NCI-H345 treated with DMSO at 0.1 percent for 48 hours (cell line): ENCODE results near the gene PRR35.

Source experiments
- DNase-seq: peaks from one replicate; lab custom pipeline; 2025; ENCODE audit not compliant: unreplicated experiment; lab: John Stamatoyannopoulos, UW

Gene PRR35

DNA sequence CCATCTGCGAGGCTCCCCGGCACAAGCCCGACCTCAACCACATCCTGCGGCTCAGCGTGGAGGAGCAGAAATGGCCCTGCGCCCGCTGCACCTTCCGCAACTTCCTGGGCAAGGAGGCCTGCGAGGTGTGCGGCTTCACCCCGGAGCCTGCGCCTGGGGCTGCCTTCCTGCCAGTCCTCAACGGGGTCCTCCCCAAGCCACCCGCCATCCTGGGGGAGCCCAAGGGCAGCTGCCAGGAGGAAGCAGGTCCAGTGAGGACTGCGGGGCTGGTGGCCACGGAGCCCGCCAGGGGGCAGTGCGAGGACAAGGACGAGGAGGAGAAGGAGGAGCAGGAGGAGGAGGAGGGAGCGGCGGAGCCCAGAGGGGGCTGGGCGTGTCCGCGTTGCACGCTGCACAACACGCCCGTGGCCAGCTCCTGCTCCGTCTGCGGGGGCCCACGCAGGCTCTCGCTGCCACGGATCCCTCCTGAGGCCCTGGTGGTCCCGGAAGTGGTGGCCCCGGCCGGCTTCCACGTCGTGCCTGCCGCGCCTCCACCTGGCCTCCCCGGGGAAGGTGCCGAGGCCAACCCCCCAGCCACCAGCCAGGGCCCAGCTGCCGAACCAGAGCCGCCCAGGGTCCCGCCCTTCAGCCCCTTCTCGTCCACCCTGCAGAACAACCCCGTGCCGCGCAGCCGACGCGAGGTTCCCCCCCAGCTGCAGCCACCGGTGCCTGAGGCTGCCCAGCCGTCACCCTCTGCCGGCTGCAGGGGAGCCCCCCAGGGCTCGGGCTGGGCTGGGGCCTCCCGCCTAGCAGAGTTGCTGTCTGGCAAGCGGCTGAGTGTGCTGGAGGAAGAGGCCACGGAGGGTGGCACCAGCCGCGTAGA is 13.1 kb upstream of the PRR35 start:
- no peak for DNase-seq

DNA sequence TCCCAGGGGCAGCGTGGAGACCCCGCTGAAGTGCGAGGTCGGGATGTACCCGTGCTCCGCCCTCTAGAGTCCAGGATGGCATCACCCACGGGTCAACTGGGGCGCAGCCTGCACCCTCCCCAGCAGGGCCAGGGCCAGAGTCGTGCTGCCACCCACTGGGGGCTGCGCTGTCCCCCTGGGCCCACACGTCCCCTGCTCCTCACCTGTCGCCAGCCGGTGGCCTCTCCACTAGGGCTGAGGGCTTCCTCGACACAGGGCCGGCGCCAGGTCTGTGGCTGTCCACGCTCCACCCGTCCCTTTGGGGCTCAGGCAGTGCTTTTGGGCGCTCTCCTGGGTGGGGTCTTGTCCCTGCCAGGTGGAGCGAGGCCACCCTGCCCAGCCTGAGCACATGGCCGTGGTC is 11.6 kb upstream of the PRR35 start:
- no peak for DNase-seq

DNA sequence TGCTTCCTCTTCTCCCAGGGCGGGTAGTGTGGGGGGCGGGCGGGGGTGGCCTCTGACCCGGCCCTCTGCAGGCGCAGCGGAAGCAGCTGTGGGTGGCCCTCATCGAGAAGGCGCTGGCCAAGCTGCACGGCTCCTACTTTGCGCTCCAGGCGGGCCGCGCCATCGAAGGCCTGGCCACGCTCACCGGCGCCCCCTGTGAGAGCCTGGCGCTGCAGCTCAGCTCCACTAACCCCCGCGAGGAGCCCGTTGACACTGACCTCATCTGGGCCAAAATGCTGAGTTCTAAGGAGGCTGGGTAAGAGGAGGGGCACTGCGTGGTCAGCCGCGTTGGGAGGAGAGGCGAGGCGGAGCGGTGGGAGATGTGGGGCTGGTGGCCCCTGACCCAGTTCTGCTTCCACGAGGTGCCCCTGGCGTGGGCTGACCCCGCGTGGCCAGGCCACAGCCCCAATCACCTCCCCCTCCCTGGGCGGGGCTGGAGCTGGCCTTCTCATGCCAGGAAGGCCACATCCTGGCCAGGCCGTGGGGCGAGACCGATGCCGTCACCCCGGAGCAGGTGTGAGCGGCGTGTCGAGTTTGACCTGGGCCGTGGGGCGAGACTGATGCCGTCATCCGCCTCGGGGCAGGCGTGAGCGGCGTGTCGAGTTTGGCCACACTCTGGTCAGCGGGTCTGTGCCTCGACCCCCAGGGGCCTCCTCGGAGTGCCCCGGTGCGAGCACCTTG is 10.5 kb upstream of the PRR35 start:
- no peak for DNase-seq

DNA sequence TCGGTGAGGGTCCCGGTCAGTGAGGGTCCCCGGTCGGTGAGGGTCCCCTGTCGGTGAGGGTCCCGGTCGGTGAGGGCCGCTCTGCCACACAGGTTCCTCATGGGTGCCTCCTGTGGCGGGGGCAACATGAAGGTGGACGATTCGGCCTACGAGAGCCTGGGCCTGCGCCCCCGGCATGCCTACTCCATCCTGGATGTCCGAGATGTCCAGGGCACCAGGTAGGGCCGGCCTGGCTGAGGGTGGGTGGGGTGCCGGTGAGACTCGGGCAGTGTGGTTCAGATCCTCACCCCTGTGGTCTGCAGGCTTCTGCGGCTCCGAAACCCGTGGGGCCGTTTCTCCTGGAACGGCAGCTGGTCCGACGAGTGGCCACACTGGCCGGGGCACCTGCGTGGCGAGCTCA is 9.0 kb upstream of the PRR35 start:
- DNase-seq: no peak

DNA sequence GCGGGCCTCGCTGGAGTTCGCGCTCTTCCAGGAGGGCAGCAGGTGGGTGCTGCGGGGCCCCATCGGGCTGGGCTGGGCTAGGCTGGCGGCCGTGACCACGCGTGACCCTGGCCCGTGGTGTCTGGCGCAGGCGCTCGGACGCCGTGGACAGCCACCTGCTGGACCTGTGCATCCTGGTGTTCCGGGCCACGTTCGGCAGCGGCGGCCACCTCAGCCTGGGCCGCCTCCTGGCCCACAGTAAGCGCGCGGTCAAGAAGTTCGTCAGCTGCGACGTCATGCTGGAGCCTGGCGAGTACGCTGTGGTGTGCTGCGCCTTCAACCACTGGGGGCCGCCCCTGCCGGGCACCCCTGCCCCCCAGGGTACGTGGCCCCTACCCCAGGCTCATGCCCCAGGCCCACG is 8.0 kb upstream of the PRR35 start:
- no peak for DNase-seq

DNA sequence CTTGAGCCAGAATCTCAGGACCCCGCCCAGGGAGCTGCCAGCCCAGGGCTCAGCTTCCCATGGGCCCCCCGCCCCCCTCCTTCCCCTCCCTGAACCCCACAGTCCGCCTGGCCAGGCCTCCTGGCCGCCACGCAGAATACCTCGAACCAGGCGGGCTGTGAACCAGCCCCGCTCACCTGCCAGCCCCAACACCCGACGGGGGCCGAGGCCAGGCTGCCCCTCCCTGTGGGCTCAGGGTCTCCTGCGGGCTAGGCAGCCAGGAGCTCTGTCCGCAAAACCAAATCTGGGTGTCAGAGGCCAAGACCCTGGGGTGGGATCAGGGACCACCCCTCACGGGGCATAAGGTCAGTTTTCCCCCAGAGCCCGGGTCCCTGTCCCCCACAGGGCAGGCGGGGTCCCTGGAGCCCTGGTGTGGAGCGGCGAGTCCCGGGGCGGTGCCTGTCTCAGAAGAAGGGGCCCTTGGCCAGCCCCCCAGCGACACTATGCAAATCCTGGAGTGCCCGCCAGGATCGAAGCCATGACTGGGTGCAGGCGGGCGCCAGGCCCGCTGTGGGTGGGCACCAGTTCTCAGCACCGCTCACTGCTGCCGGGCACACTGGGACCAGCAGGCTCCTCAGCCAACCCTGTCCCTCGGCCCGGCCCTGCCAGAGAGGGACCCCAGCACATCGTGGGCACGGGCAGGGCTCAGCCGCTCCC is 6.4 kb upstream of the PRR35 start:
- DNase-seq: no peak

DNA sequence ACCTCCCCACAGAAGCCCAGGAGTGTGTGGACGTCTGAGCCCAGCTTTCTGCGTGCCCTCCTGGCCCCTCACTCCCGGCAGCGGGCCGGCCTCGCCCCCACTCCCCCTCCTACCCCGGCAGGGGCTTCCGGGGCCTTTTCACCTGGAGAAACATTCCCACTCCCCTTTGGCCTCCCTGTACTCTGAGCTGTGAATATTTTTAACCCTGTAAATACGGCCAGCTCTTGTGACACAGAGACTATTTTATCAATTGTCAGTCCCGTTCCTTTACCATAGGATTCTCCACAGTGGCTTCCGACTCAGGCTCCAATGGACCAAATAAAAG is 5.9 kb upstream of the PRR35 start:
- no peak for DNase-seq

DNA sequence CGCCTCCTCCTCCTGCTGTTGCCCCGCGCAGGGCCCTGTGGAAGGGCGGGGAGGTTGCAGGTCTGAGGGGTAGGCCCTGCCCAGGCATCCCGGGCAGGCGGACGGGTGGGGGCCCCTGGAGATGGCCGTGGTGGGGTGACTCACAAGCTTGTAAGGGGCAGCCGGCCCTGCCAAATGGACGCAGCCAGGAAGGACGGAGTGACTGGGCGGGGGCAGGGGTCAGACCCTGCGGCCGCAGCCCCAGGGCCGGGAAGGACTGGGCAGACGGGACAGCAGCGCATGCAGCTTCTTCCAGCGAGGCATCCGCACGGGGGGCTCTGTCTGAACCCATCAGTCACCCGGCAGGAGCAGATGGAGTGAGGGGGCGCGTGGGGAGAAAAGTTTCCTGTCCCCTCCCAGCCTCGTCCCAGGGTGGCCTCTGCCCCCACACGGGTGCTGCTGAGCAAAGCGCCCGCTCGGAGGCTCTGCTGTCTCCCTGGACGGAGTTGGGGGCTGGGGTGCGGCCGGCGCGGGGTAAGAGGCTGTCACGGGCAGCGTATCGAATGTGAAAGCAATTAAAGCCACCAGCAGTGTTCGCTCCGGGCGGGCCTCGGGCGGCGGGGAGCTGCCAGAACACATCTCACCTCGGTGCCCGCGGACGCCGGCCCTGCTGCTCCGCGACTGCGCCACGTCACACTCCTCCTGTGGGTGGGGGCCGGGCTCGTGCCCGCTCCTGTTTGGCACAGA is 5.4 kb upstream of the PRR35 start:
- no peak for DNase-seq

DNA sequence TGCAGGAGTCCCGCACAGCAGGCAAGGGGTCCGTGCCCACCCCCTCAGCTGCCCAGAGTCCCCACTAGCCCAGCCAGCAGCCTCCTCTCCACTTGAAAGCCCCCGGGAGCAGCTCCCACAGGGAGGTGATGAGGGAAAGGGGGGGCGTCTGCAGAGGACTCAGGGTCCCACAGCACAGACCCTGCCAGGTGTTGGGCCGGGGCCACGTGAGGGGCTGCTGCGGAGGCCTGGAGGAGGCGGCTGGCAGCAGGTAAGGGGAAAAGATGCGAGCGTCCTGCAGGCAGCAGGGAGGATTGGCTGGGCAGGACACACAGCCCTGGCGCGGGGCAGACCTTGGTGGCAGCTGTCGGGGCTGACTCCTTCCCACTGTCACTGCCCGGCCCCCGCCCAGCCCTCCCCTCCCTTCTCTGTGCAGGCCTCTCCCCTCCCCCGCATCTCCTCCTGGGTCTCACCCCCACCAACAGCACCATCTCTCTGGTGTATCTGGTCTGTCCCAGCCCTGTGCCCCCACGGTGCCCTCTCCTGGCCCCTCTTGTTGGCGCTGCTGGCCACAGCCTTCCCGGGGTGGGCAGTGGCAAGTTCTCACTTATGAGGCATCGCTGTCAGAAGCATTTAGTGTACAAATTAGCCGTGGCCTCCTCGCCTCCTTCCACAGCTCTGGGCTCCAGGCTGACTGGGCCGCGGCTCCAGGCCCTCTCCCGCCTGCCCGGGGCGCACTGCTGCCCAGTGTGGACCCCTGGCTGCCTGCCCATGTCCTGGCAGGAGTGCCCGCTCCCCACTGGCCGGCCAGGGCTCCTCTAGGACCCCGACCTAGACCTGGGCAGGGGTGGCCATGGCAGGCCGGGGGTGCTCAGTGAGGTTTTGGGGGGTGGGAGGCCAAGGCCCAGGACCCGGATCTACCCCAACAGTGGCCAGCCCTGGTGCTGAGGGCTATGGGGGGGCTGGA is 4.4 kb upstream of the PRR35 start:
- DNase-seq: no peak

DNA sequence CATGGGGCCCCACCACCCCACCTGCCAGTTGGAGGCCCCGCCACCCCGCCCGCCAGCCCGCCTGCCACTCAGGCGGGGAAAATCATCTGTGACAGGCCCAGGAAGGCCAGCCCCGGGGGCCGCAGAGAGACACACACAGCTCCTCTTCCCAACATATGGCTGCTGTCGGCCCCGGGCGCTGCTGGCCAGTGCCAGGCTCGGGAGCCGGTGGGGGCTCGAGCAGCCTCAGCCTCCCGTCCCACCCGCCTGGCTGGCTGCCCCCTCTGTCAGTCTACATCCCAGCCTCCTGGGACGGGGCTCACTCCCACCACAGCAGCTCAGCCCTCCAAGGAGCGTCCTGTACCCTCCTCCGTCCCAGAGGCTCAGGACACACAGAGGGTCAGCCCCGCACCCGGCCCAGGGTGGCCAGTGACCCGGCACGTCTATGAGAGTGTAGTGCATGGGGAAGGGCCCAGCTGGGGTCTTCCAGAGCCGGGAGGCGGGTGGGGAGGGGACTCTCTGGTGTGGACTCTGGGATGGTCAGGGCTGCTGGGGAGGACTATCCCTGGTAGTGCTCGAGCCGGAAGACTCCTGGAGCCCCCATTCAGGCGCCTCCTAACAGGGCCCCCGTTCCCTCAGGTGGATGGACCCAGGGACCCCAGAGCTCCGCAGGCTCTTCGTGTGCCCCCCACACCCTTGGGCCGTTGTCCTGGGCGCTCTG is 3.6 kb upstream of the PRR35 start:
- no peak for DNase-seq

DNA sequence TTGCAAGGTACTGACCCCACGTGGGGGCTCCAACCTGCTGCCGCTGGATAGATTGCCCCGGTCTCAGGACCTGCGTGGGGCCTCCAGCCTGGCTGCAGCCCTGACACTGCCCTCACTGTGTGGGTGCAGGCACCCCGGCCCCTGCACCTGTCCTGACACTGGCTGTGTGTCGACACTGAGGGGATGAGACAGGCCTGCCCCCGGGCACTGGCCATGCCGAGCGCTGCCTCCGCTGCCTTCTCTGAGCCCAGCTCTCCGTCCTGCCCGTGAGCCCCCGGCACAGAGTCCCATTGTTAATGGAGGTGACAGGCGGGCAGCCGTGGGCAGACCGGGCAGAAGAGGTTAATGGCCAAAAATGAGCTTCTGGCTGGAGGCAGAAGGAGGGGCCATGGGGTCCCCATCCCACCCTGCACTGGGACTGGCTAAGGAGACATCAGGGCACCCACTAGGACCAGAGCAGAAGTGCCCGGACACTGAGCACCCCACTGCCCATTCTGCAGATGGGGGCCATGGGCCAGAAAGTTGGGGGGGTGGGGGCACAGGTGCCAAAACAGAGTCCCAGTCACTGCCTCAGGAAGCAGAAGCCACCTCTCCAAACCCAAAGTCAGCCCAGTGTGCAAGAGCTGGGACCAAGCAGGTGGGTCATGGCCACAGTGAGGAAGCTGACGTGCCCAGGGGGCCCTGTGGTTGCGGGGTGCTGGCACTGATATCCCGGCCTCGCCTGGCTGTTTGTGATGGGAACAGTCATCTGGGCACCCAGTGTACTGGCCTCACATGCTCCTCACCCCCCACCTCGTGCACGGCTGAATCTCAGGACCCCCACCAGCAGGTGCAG is 2.5 kb upstream of the PRR35 start:
- no peak for DNase-seq

DNA sequence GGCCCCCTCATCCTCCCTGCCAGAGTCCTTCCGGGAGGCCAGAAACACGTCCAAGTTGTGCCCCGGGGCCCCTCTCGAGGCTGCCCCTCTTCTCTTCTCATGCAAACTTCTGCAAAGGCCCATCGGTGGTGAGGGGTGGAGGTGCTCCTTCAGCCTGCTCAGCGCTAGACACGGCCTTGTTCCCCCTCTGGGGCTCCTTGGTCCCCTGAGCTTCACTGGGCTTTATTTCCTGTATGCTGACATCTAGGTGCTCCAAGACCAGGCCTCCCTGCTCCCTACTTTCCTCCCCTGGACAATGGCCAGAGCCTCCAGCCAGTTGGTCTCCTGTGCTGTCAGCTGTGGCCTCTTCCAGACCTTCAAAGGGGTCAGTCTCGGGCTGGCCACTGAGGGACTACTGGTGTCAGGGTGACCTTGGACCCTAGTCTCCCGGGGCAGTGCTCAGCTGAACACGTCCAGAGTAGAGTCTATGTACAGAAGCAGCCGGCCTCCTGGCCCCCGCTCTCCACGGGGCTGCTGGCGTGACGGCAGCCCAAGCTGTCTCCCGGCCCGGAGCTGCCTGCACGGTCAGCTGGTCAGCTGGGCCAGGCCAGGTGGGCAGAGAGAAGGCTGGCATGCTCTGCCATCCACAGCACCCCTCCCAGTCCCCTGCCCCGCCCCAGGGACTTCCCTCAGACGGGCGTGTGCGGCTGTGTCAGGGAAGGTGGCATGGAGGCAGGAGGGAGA is 1.7 kb upstream of the PRR35 start:
- DNase-seq: no peak

DNA sequence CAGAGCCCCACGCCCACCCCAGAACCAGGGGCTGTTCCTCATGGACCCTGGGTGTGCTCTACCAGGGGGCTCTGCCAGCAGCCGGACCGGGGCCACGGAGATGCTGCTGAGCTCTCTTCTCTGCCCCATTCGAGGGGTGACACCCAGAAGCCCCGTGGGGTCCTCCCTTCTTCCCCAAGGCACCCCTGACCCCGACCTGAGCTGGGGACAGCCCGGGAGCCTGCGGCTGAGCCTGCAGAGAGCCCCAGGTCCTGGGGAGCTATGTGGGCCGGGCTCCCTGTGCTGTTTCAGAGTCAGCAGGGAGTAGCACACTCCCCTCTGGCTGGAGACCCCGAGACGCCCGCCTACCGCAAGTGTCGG is 1.2 kb upstream of the PRR35 start:
- no peak for DNase-seq

DNA sequence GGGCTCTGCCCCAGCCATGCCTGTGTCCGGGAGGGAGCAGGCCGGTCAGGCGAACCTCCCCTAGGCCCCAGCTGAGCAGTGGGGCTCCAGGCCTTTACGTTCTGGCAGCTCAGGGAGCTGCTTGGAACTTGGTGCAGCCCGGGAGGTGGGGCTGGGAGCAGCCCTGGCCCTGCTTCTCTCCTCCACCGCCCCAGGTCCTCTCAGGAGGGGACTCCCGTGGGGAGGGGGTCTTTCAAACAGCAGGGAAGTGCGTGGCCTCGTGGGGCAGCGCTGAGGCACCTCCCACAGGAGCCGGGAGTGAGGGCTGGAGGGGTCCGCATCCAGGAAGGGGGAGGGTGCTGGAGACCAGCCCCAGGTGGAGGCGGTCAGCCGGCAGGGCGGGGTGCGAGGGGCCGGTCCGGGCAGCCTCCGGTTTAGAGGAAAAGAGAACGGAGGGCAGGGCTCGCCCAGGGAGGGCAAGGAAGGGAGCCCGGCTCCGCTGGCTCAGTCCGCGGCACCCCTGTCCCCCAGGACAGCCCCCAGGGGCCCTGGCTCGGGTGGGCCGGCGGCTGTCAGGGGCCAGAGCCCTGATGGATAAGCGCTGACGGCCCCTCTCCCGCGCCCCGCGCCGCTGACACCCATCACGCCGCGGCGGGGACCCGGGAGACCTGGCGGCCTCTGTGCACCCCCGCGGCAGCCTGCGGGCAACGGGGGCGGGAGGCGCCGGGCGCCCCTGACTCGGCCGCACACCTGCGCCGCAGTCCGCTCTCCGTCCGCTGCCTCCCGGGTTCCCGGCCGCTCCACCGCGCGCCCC is 587 bp upstream of the PRR35 start:
- no peak for DNase-seq

DNA sequence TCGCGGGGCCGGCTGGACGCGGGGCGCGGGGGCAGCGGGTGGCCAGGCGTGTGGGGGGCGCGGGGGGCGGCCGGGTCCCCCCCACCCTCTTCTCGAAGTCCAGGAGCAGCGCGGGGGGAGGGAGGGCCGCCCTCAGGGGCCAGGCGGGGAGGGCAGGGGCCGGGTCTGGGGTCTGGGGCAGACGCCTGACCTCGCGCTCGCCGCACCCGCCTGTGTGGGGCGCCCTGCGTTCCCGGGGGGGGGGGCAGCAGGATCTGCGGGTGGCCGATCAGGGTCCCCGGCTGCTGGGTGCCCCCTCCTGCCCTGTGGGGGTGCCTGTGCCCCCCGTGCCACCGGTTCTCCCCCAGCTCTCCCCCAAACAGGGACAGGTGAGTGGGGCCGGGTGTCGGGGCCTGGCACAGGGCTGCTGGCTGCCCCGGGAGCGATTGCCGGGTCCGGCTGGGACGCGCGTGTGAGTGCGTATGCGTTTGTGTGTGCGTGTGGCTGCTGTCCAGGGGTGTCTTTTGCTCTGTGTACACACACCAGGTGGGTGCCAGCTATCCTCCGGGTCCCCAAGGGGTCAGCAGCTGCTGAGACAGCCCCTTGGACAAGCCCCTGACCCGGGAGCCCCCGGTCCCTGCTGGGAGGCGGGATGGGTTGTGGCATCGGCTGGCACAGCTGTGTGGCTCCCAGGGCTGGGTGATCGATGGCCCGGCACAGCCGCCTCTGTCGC is 663 bp downstream of the PRR35 start:
- no peak for DNase-seq

DNA sequence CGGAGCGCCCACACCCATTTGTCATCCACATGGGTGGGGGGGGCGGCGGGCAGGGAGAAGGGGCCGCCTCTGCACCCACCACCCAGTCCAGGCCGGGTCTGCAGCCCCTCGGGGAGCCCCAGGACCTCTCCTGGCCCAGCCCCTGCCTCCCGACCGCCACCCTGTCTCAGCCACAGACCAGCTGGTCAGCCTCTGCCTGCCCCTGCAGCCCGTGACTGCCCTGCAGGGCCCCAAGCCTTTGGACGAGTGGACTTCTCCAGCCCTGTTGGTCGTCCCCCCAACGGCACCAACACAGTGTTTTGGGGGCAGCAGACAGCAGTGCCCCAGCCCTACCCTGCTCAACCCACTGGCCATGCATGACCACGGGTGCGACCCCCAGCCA is 1.2 kb downstream of the PRR35 start:
- DNase-seq: no peak
